HL-60 (cell line): ENCODE results near the gene RABGEF1.

Experiments used
- CTCF ChIP-seq: IDR thresholded peaks from one replicate; pipeline ENCODE4 v1.5.1; 2011; ENCODE audit warnings: low read length, control low read depth, inconsistent platforms; ENCODE audit not compliant: insufficient read depth
- POLR2AphosphoS5 ChIP-seq: IDR thresholded peaks from 2 replicates; pipeline ENCODE4 v1.6.1; 2012; ENCODE audit warnings: low read depth

GRCh38 chr7:66840316-66840715, 99.8 kb downstream of the RABGEF1 start:
- TF ChIP-seq POLR2AphosphoS5 (no peak), CTCF (no peak)
